ENCODE results near the gene SCT. TPM values are rescaled to one million over a fixed set of nuclear protein-coding genes. Genes with fewer than 3 reads are reported as not detected.

The SCT gene
- total RNA-seq, 6 donors from 2014 or later, result 0.72 TPM; not detected in 5

- Histone ChIP-seq H3K27ac (no peak overlapping the region), H3K36me3 (peaks cover 35 to 98% (median 92%) of the 10 kb centered on the region in 4 donors), H3K27me3 (no peaks in the 10 kb centered on the region), H3K9me3 (no peaks in the 10 kb centered on the region), H3K4me1 (no peaks in the 10 kb centered on the region), H3K4me3 (no peak overlapping the region)
- no peak for TF ChIP-seq POLR2AphosphoS5 (IDR thresholded peaks at IDR 0.05)
- TF ChIP-seq POLR2A (IDR thresholded peaks at IDR 0.05), result no peak
- TF ChIP-seq CTCF (IDR thresholded peaks at IDR 0.05), result no peak
- TF ChIP-seq EP300 (IDR thresholded peaks at IDR 0.05), result no peak
- WGBS, 2 donors, result 79 to 84% methylated on average over 5 to 10 of the region's 10 CpGs
- ATAC-seq (ENCODE audit: low FRiP score in 2 of 2) (no peak), DNase-seq (no peak)
These were observed 30.6 kb downstream of the SCT start for GRCh38 chr11:596374-596773.

- Histone ChIP-seq H3K27ac (no peak overlapping the region), H3K27me3 (no peaks in the 10 kb centered on the region), H3K36me3 (peaks cover 27 to 95% (median 91%) of the 10 kb centered on the region in 4 donors), H3K4me1 (no peaks in the 10 kb centered on the region), H3K4me3 (no peak overlapping the region), H3K9me3 (no peaks in the 10 kb centered on the region)
- peak in 1 of 2 donors; percentile 52 for DNase-seq
- ATAC-seq (ENCODE audit: low FRiP score in 2 of 2), result no peak
- TF ChIP-seq POLR2AphosphoS5 (IDR thresholded peaks at IDR 0.05) (no peak), POLR2A (IDR thresholded peaks at IDR 0.05) (no peak), CTCF (IDR thresholded peaks at IDR 0.05) (no peak), EP300 (IDR thresholded peaks at IDR 0.05) (no peak)
- whole genome bisulfite sequencing, 2 donors, result 94% methylated on average over 5 to 6 of the region's 10 CpGs
These were observed 31.6 kb downstream of the SCT start for GRCh38 chr11:595400-595799.

GRCh38 chr11:593347-593746 is 33.6 kb downstream of the SCT start:
- no peak overlapping the region for H3K4me3 ChIP-seq
- 90 to 95% methylated on average over 18 to 21 of the region's 21 CpGs for WGBS, 2 donors
- H3K4me1 ChIP-seq, result no peaks in the 10 kb centered on the region
- peaks cover 23 to 94% (median 86%) of the 10 kb centered on the region in 4 donors for H3K36me3 ChIP-seq
- DNase-seq (peak in 1 of 2 donors; percentile 63), ATAC-seq (ENCODE audit: low FRiP score in 2 of 2) (no peak)
- H3K9me3 ChIP-seq, result no peaks in the 10 kb centered on the region
- no peaks in the 10 kb centered on the region for H3K27me3 ChIP-seq
- TF ChIP-seq POLR2AphosphoS5 (IDR thresholded peaks at IDR 0.05), result no peak
- H3K27ac ChIP-seq, result no peak overlapping the region

- H3K4me3 ChIP-seq, result no peak overlapping the region
- WGBS, 2 donors, result 89 to 93% methylated on average over 10 of the region's 10 CpGs
- ATAC-seq (ENCODE audit: low FRiP score in 2 of 2), result no peak
- no peaks in the 10 kb centered on the region for H3K27me3 ChIP-seq
- H3K27ac ChIP-seq, result no peak overlapping the region
- no peaks in the 10 kb centered on the region for H3K9me3 ChIP-seq
- peak in 1 of 2 donors; percentile 56 for DNase-seq
- peaks cover 0 to 4% (median 0%) of the 10 kb centered on the region in 4 donors for H3K4me1 ChIP-seq
- no peak for TF ChIP-seq POLR2A (IDR thresholded peaks at IDR 0.05)
- TF ChIP-seq CTCF (IDR thresholded peaks at IDR 0.05), result no peak
- TF ChIP-seq POLR2AphosphoS5 (IDR thresholded peaks at IDR 0.05), result no peak
- no peak for TF ChIP-seq EP300 (IDR thresholded peaks at IDR 0.05)
- peaks cover 23 to 94% (median 86%) of the 10 kb centered on the region in 4 donors for H3K36me3 ChIP-seq
These were observed 34.1 kb downstream of the SCT start for GRCh38 chr11:592918-593317.

GRCh38 chr11:592501-592900 is 34.5 kb downstream of the SCT start:
- Histone ChIP-seq H3K4me1 (peaks cover 0 to 8% (median under 1%) of the 10 kb centered on the region in 4 donors), H3K9me3 (no peaks in the 10 kb centered on the region), H3K27ac (no peak overlapping the region), H3K36me3 (peaks cover 21 to 94% (median 84%) of the 10 kb centered on the region in 4 donors), H3K4me3 (no peak overlapping the region), H3K27me3 (no peaks in the 10 kb centered on the region)
- ATAC-seq (ENCODE audit: low FRiP score in 2 of 2), result no peak
- peak in 1 of 2 donors; percentile 77 for DNase-seq
- TF ChIP-seq POLR2AphosphoS5 (IDR thresholded peaks at IDR 0.05) (no peak), CTCF (IDR thresholded peaks at IDR 0.05) (no peak), POLR2A (IDR thresholded peaks at IDR 0.05) (no peak), EP300 (IDR thresholded peaks at IDR 0.05) (no peak)
- 97 to 98% methylated on average over 22 of the region's 22 CpGs for WGBS, 2 donors

Measured in upper lobe of left lung (tissue), 6 donors.